Cardiac muscle cell (in vitro differentiated cells and primary cell): ENCODE results near the gene TM7SF2. TPM values are rescaled to one million over a fixed set of nuclear protein-coding genes. Genes with fewer than 3 reads are reported as not detected.

ENCODE experiments used
- DNase-seq, 2 donors: peaks; one replicate each; pipeline versions ENCODE4 v3.0.0 to v3.0.0-alpha.2; 2010 to 2017; ENCODE audit warnings: low read depth in 1 of 2, low spot score in 1 of 2
- H3K27ac ChIP-seq: fragments of 200-600 bp; sonication (generic); 2 replicates; pipeline ENCODE4 v1.5.1; 2016
- H3K27me3 ChIP-seq: fragments of 200-600 bp; sonication (generic); 2 replicates; pipeline ENCODE4 v1.6.0; 2016; ENCODE audit warnings: control low read depth
- H3K36me3 ChIP-seq: fragments of 200-600 bp; sonication (generic); 2 replicates; pipeline ENCODE4 v1.5.1; 2016; ENCODE audit warnings: control low read depth
- H3K4me1 ChIP-seq: fragments of 200-600 bp; sonication (generic); 2 replicates; pipeline ENCODE4 v1.8.1; 2017; ENCODE audit warnings: low read depth, mild to moderate bottlenecking, mixed run types
- H3K4me3 ChIP-seq: fragments of 200-600 bp; sonication (generic); 2 replicates; pipeline ENCODE4 v1.5.1; 2016; ENCODE audit warnings: mild to moderate bottlenecking
- H3K9me3 ChIP-seq: fragments of 200-600 bp; sonication (generic); 2 replicates; pipeline ENCODE4 v1.5.1; 2017; ENCODE audit warnings: low read depth, mild to moderate bottlenecking, control low read depth
- polyA plus RNA-seq: library from polyadenylated mRNA; unstranded; fragments of >200 nt; fragmentation: Nextera tagmentation; extraction: Ambion mirVana; gene quantifications from 2 replicates; pipeline ENCODE4 v1.2.1, GENCODE V29; 2016
- total RNA-seq: library from RNA; depleted of rRNA; stranded (reverse); fragments of >200 nt; gene quantifications from 2 replicates; pipeline ENCODE4 v1.2.3, GENCODE V29; 2016
- TF ChIP-seq, protein P1 (sequence below): IDR thresholded peaks from 2 replicates; pipeline ENCODE4 v1.5.1; 2012; ENCODE audit warnings: low read depth, mild to moderate bottlenecking, low read length

Gene TM7SF2
- total and polyA plus RNA-seq, 2 experiments from 2014 or later: 186 to 277 TPM

DNA sequence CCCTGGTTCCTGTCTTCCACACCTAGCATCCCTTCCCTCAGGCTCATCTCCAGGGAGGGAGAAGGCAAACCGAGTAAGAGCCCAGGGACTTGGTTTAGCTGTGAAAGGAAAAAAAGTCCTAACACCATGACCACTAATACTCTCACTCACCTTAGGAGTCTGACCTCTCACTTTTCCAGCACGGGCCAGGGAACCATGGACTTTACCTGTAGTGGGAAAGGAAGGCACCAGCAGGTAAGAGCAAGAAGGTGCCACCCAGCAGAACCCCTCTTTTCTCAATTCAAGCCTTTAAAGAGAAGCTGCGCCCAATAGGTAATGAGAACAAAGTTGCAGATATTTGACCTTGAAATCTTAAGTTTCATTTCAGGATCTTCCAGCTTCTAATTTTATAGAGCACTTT, 9.2 kb downstream of the TM7SF2 start:
- Histone ChIP-seq H3K27me3 (no peaks in the 10 kb centered on the region), H3K36me3 (peaks cover 16% of the 10 kb centered on the region), H3K4me1 (peaks cover 4% of the 10 kb centered on the region), H3K4me3 (peak overlapping the region; percentile 76), H3K9me3 (no peaks in the 10 kb centered on the region), H3K27ac (peak overlapping the region; percentile 57)
- DNase-seq: no peak
- TF ChIP-seq, protein P1, sequence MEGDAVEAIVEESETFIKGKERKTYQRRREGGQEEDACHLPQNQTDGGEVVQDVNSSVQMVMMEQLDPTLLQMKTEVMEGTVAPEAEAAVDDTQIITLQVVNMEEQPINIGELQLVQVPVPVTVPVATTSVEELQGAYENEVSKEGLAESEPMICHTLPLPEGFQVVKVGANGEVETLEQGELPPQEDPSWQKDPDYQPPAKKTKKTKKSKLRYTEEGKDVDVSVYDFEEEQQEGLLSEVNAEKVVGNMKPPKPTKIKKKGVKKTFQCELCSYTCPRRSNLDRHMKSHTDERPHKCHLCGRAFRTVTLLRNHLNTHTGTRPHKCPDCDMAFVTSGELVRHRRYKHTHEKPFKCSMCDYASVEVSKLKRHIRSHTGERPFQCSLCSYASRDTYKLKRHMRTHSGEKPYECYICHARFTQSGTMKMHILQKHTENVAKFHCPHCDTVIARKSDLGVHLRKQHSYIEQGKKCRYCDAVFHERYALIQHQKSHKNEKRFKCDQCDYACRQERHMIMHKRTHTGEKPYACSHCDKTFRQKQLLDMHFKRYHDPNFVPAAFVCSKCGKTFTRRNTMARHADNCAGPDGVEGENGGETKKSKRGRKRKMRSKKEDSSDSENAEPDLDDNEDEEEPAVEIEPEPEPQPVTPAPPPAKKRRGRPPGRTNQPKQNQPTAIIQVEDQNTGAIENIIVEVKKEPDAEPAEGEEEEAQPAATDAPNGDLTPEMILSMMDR: no peak

DNA sequence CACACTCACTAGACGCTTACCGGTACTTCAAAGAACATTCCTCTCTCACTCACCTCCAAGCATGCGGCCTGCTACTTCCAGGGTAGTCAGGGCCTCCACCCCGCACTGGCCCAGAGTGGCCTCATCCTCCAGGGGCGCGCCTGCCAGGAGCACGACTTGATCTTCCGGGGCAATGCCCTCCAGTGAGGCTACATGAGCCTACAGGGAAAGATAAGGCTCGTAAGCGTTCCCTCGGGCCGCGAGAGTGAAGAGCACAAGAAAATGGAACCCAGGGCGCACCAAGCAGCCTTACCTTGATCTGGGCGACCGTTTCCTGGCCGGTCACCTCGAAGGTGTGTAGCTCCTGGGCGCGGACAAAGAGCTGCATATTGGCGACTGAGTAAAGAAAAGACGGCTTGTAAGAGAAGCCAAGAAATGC, 9.8 kb downstream of the TM7SF2 start:
- peaks cover 20% of the 10 kb centered on the region for H3K36me3 ChIP-seq

DNA sequence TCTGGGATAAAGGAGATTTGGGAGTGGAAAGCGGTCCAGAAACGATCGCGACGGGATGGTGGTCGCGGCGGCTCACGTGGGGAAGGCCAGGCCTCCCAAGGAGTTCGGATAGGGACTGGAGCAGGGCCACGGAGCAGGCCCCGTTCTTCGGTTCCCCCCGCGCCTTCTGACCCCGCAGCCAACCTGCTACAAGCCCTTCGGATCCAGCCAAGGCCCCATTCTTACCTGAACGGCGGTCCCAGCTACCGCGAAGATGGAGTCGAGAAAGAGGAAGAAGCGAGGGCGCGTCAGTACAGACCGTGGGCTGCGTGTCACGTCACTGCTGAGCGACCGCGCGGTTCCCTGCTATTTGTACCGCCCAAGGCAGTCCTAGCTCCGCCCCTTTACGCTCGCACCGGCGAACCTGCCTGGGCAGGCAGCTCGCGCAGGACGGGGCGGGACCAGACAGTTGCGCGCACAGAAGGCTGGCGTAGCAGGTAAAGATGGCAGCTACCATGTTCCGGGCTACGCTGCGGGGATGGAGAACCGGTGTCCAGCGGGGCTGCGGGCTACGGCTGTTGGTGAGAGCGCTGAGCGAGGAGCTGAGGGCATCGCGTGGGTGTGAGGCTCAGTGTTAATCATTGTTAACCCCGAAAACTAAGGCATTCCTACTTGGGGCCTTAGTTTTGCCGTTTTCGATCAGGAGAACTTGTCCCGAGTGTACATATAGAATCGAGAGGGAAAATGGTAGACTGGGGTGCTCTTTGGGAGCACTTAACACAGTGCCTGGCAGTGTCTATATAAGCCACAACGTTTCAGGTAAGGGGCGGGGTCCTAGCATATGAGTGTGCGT, 10.4 kb downstream of the TM7SF2 start, which contains the start of the genes FAU and MRPL49:
TSS of gene FAU (minus strand) at position 270 of the 832 bp plus-strand sequence. CDS start 321 bp downstream, outside the sequence.
TSS of gene MRPL49 (plus strand) at position 457 of the 832 bp plus-strand sequence. CDS start at position 483, 26 bp downstream.
- peak; percentile 98 to 99 for DNase-seq
- Histone ChIP-seq H3K36me3 (peaks cover 22% of the 10 kb centered on the region), H3K9me3 (no peaks in the 10 kb centered on the region), H3K4me1 (peaks cover 4% of the 10 kb centered on the region), H3K27me3 (no peaks in the 10 kb centered on the region), H3K27ac (peak within 1 kb of the TSS; percentile 74), H3K4me3 (peak within 1 kb of the TSS; percentile 76)
- TF ChIP-seq, protein P1: no peak

More for the DNA sequence above, 9.8 kb downstream of the TM7SF2 start:
- DNase-seq: no peak
- H3K4me3 ChIP-seq: peak overlapping the region; percentile 76
- H3K27ac ChIP-seq: peak overlapping the region; percentile 57
- peaks cover 4% of the 10 kb centered on the region for H3K4me1 ChIP-seq
- TF ChIP-seq, protein P1: no peak
- H3K9me3 ChIP-seq: no peaks in the 10 kb centered on the region
- H3K27me3 ChIP-seq: no peaks in the 10 kb centered on the region

DNA sequence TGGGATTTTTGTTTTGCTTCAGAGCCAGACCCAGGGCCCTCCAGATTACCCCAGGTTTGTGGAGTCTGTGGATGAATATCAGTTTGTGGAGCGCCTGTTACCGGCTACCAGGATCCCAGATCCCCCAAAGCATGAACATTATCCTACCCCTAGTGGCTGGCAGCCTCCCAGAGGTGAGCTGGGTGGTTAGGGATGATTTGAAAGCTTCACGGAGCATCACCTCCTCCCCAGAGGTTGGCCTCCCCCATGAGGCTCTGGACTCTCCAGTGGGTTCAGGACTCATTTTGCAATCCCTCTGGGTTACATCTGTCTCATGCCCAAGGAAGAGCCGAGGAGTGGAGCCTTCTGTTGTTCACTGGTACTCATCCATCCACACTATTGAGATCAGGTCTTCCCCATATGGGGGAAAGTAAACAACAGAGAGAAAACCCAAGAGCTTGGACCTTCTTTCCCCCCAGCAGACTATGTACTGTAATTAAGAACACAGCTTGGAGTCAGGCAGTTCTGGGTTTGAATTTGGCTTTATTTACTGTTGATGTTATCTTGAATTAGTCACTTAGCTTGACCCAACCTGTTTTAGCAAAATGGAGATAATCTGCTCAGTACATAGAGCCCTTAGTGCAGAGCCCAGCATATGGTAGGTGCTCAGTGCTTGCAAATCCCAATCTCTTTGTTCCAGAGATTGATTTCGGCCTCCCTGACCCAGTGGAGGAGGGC, 13.0 kb downstream of the TM7SF2 start:
- Histone ChIP-seq H3K4me3 (no peak overlapping the region), H3K27me3 (no peaks in the 10 kb centered on the region), H3K27ac (no peak overlapping the region), H3K36me3 (peaks cover 44% of the 10 kb centered on the region), H3K9me3 (no peaks in the 10 kb centered on the region), H3K4me1 (peaks cover 4% of the 10 kb centered on the region)
- no peak for DNase-seq
- TF ChIP-seq, protein P1: no peak

DNA sequence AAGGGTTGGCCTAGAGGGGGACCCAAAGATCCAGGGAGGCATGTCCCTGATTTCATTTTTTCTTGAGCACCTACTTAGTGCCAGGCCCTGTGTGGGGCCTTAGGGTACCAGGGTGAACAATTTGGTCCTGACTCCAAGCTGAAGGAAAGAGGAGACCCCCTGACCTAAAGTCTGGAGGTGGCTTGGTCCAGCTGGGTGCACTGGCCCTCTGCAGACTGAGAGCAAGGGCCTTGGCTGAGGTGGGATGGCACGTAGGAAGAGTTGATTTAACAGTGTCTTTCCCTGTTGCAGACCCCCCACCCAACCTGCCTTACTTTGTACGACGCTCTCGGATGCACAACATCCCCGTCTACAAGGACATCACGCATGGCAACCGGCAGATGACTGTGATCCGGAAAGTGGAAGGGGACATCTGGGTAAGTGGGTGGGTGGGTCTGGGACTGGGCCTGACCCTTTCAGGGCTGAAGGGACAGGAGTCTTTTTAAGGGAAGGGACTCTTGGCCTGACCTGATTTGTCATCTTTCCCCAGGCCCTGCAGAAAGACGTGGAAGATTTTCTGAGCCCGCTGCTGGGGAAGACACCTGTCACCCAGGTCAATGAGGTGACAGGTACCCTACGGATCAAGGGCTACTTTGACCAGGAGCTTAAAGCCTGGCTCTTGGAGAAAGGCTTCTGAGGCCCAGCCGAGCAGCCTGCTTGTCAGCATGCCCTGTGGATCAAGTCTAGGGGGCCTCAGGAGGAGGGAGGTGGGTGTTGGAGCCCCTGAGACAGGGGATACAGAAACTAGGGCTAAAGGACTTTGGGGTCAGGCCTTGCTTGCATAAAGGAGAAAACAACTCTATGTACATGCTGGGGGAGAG, 13.8 kb downstream of the TM7SF2 start:
- H3K9me3 ChIP-seq: no peaks in the 10 kb centered on the region
- peaks cover 4% of the 10 kb centered on the region for H3K4me1 ChIP-seq
- H3K27me3 ChIP-seq: no peaks in the 10 kb centered on the region
- no peak overlapping the region for H3K4me3 ChIP-seq
- TF ChIP-seq, protein P1: no peak
- DNase-seq: no peak
- peaks cover 41% of the 10 kb centered on the region for H3K36me3 ChIP-seq
- no peak overlapping the region for H3K27ac ChIP-seq
